HG02885 (cell line): ENCODE data around the gene SERPINF2.
"Not testable (repeated sequence)": the region's sequence is repeated elsewhere in the genome, so short reads cannot be mapped to it uniquely, and the experiment has no call there.

Experiments
- ATAC-seq: cut with Tn5 transposase; IDR thresholded peaks from one replicate; pipeline ENCODE4 v1.9.1; 2021; ENCODE audit warnings: mild to moderate bottlenecking; ENCODE audit not compliant: unreplicated experiment, poor library complexity

SERPINF2 gene

GRCh38 chr17:1732833-1733321, 9.8 kb upstream of the SERPINF2 start:
- ATAC-seq, result no peak

- ATAC-seq, result no peak
These were observed 8.9 kb upstream of the SERPINF2 start for GRCh38 chr17:1733759-1734158.

DNA sequence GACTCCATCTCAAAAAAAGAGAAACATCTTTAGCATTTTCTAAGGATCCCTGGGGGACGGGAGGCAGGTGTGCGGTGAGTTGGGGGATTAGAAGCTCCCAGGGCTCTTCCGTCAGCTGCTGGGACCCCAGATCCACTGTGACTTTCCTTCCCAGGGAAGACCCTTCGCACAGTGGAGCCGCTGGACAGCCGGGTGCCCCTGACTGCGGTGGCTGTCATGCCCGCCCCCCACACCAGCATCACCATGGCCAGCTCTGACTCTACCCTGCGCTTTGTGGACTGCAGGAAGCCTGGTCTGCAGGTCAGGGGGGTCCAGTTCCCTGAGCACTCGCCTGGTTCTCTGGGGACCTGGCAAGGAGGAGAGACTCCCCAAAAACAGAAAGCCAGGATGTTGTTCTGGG, 7.3 kb upstream of the SERPINF2 start:
- ATAC-seq, result no peak

GRCh38 chr17:1735834-1736347, 6.8 kb upstream of the SERPINF2 start:
- ATAC-seq, result no peak

DNA sequence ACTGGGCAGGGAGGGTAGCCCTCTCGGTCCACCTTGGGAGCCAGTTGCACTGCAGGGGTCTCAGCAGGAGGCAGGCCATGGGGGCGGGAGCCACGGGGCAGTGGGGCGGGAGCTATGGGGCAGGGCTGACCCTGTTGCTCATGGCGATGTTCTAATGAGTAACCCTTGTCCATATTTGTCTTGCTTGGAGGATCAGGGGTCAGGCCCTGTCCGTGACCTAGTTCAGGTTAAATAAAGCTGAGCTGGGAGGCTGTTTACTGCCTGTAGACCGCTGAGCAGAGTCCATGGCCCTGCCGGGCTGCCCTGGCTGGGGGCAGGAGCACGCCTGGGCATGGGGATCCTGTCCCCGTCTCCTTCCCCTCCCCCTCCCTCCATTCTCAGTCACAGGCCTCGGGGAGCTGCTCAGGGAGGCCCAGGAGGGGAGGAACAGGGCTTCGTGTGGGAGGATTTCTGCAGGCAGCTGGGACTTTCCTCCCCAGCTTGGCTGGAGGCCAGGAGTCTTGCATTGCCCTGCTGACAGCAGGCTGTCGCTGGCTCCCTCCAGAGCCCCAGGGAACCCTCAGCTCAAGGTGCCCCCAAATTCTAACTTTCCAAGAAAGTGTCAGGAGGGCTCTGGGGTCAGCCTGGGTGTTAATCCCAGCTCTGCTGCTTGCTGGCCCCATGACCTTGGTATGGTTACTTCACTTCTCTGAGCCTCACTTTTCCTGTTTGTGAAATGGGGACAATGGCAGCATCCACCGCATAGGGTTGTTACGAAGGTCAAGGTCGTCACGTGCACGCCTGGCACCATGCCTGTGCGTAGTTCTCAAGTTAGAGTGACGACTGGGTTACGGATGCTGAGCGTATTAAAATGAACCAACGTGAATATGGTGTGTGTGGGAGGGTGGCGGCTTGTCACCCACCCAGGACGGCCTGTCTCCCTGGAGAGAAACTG, 6.1 kb upstream of the SERPINF2 start:
- ATAC-seq, result no peak

DNA sequence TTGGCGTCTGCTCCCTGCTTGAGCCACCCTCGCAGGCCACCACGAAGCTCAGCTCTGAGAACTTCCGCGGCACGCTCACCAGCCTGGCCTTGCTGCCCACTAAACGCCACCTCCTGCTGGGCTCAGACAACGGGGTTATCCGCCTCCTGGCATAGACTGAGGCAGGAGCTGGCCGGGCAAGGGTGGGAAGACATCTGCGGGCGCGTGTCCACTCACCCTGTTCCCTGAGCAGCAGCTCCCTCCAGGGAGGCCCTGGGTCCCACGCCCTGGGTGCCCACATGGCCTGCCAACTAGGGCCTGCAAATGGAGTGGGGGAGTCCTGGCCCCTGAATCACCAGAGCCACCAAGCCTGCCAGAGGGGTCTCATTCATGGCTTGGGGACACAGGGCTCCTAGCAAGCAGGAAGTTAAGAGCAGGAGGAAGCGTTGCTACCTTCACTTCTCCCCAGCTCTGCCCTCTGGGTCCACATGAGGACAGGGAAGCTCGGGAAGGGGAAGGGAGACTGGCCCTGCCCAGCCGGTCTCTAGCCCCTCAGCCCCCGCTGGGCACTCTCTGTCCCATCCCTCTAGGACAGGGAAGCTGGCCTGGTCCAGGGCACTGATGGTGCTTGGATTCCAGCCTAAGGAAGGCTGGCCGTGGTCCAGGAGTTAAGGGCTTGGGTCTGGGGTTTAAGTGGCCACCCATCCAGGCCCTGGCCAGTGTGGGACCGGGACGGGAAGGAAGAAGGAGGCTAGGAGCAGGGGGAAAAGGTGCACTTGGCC, 5.0 kb upstream of the SERPINF2 start:
- ATAC-seq, result no peak

- ATAC-seq, result not testable (repeated sequence)
These were observed 772 bp upstream of the SERPINF2 start for GRCh38 chr17:1741899-1742298.

DNA sequence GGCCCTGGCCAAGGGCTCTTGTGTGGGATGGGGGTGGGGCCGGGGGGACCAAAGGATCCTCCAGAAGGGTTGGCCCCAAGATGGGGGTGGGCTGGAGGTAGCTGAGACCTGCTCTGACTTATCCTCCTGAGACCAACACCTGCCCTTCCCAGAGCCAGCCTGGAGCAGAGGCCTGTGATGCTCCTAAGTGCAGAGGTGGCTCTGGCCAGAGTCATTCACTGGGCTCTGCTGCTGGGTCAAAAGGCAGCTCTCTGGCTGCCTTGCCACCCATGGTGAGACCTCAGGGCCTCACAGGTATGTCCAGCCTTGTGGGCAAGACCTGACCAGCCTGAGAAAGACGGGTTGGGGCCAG, 393 bp downstream of the SERPINF2 start:
- ATAC-seq, result no peak

DNA sequence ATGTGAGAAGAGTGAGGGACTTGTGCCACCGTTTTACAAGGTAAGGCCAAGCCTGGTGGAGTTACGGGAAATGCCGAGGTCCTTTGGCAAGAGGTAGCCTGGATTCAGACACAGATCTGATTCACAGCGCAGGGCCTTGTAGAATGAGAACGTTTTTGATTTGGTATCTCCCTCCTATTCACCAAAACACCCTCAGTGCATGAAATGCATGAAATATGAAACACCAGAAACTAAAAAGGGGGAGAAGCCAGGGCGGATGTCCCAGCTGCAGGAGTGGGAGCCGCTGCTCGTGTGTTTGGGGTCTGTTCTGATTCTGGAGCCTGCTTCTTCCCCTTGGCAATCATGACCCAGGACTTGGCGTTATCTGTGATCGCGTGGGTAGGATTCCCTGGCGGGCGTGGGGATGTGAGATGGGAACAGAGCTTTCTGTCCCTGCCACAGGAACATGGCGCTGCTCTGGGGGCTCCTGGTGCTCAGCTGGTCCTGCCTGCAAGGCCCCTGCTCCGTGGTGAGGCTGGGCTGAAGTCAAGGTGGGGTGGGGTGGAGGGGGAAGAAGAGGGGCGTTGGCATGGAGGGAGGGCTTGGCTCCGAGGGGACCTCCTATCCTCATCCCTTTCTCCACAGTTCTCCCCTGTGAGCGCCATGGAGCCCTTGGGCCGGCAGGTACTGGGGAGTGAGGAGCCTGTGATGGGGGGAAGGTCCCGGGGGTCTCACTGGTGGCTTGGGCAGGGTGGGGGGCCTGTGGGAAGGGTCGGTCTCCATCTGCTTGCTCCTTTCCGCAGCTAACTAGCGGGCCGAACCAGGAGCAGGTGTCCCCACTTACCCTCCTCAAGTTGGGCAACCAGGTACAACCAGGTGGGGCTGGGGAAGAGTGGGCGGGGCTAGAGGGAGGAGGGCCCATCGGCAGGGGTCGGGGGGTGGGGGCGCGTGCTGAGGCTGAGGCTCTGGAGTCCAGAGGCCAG, 2.2 kb downstream of the SERPINF2 start:
- ATAC-seq, result no peak

DNA sequence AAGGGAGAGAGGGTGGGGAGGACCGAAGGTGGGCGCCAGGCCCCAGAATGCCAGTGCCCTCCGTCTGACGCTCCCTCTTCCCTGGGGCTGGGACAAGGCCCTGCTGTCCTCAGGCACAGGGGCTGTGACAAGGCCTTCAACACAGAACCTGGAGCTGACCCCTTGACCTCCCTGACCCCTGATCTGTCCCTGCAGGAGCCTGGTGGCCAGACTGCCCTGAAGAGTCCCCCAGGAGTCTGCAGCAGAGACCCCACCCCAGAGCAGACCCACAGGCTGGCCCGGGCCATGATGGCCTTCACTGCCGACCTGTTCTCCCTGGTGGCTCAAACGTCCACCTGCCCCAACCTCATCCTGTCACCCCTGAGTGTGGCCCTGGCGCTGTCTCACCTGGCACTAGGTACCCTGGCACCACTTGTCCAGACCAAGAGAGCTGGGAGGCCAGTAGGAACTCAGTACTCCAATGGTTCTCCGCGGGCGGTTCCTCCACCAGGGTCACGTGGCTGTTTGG, 2.9 kb downstream of the SERPINF2 start:
- ATAC-seq, result no peak

GRCh38 chr17:1746975-1747543, 4.4 kb downstream of the SERPINF2 start:
- ATAC-seq, result no peak

DNA sequence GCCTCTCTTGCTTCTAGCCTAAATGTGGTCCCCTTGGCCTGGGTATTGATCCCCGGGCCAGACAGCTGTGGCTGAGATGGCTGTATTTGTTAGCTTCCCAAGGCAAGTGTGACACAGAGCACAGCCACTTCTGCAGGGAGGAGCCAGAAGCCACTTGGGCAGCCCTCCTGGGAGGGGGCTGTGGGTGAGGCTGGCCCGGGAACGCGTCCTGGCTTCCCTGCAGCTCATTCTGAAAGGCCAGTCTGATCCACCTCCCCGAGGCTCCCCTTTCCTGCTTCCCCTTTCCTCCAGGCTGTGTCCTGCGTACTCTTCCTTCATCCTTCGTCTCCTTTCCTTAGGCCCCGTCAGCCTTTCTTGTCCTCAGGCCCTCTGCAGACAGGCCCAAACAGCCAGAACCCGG, 8.0 kb downstream of the SERPINF2 start:
- ATAC-seq, result no peak

- ATAC-seq, result no peak
These were observed 10.0 kb downstream of the SERPINF2 start for GRCh38 chr17:1752425-1753262.

- no peak for ATAC-seq
These were observed 11.2 kb downstream of the SERPINF2 start for GRCh38 chr17:1753767-1754429.

DNA sequence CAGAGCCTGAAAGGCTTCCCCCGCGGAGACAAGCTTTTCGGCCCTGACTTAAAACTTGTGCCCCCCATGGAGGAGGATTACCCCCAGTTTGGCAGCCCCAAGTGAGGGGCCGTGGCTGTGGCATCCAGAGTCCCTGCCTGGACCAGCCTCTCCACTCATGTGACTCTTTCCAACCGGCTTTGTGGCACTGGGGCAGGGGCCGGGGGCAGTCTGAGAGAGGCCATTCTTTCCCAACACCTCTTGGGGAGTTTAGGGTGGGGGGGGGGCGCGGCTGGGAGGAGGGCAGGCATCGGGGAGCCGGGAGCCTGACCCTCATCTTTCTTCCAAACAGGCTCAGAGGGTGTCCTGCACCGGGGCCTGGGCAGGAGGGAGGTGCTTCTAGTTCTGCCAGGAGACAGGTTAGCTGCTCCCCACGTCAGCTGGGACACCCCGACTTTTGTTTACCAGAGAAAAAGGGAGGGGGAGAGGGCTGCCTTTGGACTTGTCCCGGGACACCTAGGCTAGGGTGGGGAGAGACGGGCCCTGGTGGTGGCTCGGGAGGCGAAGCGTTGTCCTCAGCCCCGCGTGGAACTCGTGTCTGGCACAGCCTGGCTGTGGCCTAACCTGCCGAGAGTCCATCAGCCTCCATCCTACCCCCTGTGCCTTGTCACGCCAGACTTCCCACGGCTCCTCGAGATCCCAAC, 11.9 kb downstream of the SERPINF2 start:
- no peak for ATAC-seq

DNA sequence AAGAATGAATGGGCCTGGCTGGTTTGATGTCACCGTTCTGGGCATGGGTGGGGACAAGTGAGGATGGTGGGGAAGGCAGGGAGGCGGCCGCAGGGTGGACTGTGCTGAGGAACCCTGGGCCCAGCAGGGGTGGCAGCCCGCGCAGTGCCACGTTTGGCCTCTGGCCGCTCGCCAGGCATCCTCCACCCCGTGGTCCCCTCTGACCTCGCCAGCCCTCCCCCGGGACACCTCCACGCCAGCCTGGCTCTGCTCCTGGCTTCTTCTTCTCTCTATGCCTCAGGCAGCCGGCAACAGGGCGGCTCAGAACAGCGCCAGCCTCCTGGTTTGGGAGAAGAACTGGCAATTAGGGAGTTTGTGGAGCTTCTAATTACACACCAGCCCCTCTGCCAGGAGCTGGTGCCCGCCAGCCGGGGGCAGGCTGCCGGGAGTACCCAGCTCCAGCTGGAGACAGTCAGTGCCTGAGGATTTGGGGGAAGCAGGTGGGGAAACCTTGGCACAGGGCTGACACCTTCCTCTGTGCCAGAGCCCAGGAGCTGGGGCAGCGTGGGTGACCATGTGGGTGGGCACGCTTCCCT, 12.7 kb downstream of the SERPINF2 start:
- no peak for ATAC-seq

DNA sequence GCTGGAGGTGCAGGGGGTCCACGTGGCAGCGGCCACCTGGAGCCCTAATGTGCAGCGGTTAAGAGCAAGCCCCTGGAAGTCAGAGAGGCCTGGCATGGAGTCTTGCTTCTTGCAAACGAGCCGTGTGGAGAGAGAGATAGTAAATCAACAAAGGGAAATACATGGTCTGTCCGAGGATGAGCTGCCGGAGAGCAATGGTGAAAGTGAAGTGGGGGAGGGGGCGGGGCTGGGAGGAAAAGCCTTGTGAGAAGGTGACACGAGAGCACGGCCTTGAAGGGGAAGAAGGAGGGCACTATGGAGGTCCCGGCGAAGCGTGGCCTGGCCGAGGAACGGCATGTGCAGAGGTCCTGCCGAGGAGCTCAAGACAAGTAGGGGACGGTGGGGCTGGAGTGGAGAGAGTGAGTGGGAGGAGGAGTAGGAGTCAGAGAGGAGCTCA, 13.2 kb downstream of the SERPINF2 start:
- no peak for ATAC-seq
